Stomach (tissue), 4 donors: ENCODE results near the gene CRTC3.

Experiments used
- CTCF ChIP-seq, 7 experiments: fragments of 450-650 bp in 4 of 7; fragments of 200-600 bp in 3 of 7; sonication (generic) in 3 of 7; IDR thresholded peaks; one replicate each; pipeline ENCODE4 v1.5.1; 2016 to 2019; ENCODE audit warnings: antibody characterized with exemption in 7 of 7, control low read depth in 2 of 7, mild to moderate bottlenecking in 1 of 7
- POLR2AphosphoS5 ChIP-seq, 3 donors: sonication (generic); formaldehyde crosslinking; IDR thresholded peaks; one replicate each; pipeline ENCODE4 v1.6.1; 2016; ENCODE audit warnings: antibody characterized with exemption in 3 of 3

- no peak for TF ChIP-seq CTCF (IDR thresholded peaks at IDR 0.05)
- TF ChIP-seq POLR2AphosphoS5 (IDR thresholded peaks at IDR 0.05) = no peak
Observed at GRCh38 chr15:90513448-90513847, 16.3 kb upstream of the CRTC3 start.
